ENCODE results near the gene RGR. TPM values are rescaled to one million over a fixed set of nuclear protein-coding genes. Genes with fewer than 3 reads are reported as not detected.

Gene RGR
- total RNA-seq, 2 experiments from 2014 or later: not detected

- Mint-ChIP-seq H3K4me3 (no peak overlapping the region), H3K4me1 (ENCODE audit: low read depth) (no peaks in the 10 kb centered on the region), H3K36me3 (ENCODE audit: low read depth) (no peaks in the 10 kb centered on the region), H3K9me3 (no peaks in the 10 kb centered on the region), H3K27me3 (ENCODE audit: low read depth) (no peaks in the 10 kb centered on the region), H3K27ac (no peak overlapping the region)
- CTCF ChIA-PET: interaction anchor here (0.6 to 4.7 kb wide), 21 partner anchors 10 to 346 kb away, joined by 3 to 48 read pairs (median 4); partner anchors contain the start of genes CDHR1 and GHITM
- DNase-seq: peak; percentile 86
- intact Hi-C loops (cut with micrococcal nuclease): loop anchor here (1.0 to 2.0 kb wide), 4 partner anchors 28 to 146 kb away; no protein-coding TSS in a partner anchor
Measured at GRCh38 chr10:84205049-84205852, 39.6 kb upstream of the RGR start.

- no peaks in the 10 kb centered on the region for H3K9me3 Mint-ChIP-seq
- no peak overlapping the region for H3K4me3 Mint-ChIP-seq
- H3K4me1 Mint-ChIP-seq (ENCODE audit: low read depth): no peaks in the 10 kb centered on the region
- DNase-seq: no peak
- no peaks in the 10 kb centered on the region for H3K36me3 Mint-ChIP-seq (ENCODE audit: low read depth)
- no peaks in the 10 kb centered on the region for H3K27me3 Mint-ChIP-seq (ENCODE audit: low read depth)
- CTCF ChIA-PET: interaction anchor here (0.6 to 4.7 kb wide), 17 partner anchors 11 to 345 kb away, joined by 3 to 48 read pairs (median 4); partner anchors contain the start of gene GHITM
- intact Hi-C loops (cut with micrococcal nuclease): loop anchor here (1.0 to 2.0 kb wide), 4 partner anchors 29 to 147 kb away; no protein-coding TSS in a partner anchor
- no peak overlapping the region for H3K27ac Mint-ChIP-seq
Measured at GRCh38 chr10:84205853-84206525, 38.9 kb upstream of the RGR start.

- Mint-ChIP-seq H3K4me1 (ENCODE audit: low read depth) (no peaks in the 10 kb centered on the region), H3K4me3 (no peak overlapping the region), H3K27ac (no peak overlapping the region), H3K36me3 (ENCODE audit: low read depth) (no peaks in the 10 kb centered on the region), H3K9me3 (no peaks in the 10 kb centered on the region), H3K27me3 (ENCODE audit: low read depth) (no peaks in the 10 kb centered on the region)
- no peak for DNase-seq
- CTCF ChIA-PET: interaction anchor here (0.6 to 2.6 kb wide), 5 partner anchors 9 to 202 kb away, joined by 3 to 17 read pairs (median 4); no protein-coding TSS in a partner anchor
- intact Hi-C loops (cut with micrococcal nuclease): no loop called here
Measured at GRCh38 chr10:84208023-84208422, 36.8 kb upstream of the RGR start.

- Mint-ChIP-seq H3K9me3 (no peaks in the 10 kb centered on the region), H3K4me3 (no peak overlapping the region), H3K36me3 (ENCODE audit: low read depth) (no peaks in the 10 kb centered on the region), H3K27me3 (ENCODE audit: low read depth) (no peaks in the 10 kb centered on the region), H3K4me1 (ENCODE audit: low read depth) (no peaks in the 10 kb centered on the region), H3K27ac (no peak overlapping the region)
- CTCF ChIA-PET: interaction anchor here (0.6 to 2.4 kb wide), 6 partner anchors 9 to 400 kb away, joined by 3 to 12 read pairs (median 6); partner anchors contain the start of gene CDHR1
- intact Hi-C loops (cut with micrococcal nuclease): no loop called here
- no peak for DNase-seq
Measured at GRCh38 chr10:84211566-84211965, 33.3 kb upstream of the RGR start.

- intact Hi-C loops (cut with micrococcal nuclease): no loop called here
- no peak for DNase-seq
- Mint-ChIP-seq H3K4me1 (ENCODE audit: low read depth) (no peaks in the 10 kb centered on the region), H3K36me3 (ENCODE audit: low read depth) (no peaks in the 10 kb centered on the region), H3K27ac (no peak overlapping the region), H3K9me3 (no peaks in the 10 kb centered on the region), H3K4me3 (no peak overlapping the region), H3K27me3 (ENCODE audit: low read depth) (no peaks in the 10 kb centered on the region)
- CTCF ChIA-PET: interaction anchor here (0.6 to 2.4 kb wide), 7 partner anchors 9 to 400 kb away, joined by 3 to 12 read pairs (median 6); partner anchors contain the start of gene CDHR1
Measured at GRCh38 chr10:84212014-84212413, 32.8 kb upstream of the RGR start.

GRCh38 chr10:84213076-84213475 is 31.8 kb upstream of the RGR start:
- no peaks in the 10 kb centered on the region for H3K9me3 Mint-ChIP-seq
- no peaks in the 10 kb centered on the region for H3K4me1 Mint-ChIP-seq (ENCODE audit: low read depth)
- intact Hi-C loops (cut with micrococcal nuclease): no loop called here
- DNase-seq: no peak
- CTCF ChIA-PET: interaction anchor here (0.6 to 1.9 kb wide), 4 partner anchors 10 to 281 kb away, joined by 3 to 8 read pairs (median 6); no protein-coding TSS in a partner anchor
- H3K36me3 Mint-ChIP-seq (ENCODE audit: low read depth): no peaks in the 10 kb centered on the region
- H3K4me3 Mint-ChIP-seq: no peak overlapping the region
- H3K27me3 Mint-ChIP-seq (ENCODE audit: low read depth): no peaks in the 10 kb centered on the region
- no peak overlapping the region for H3K27ac Mint-ChIP-seq

GRCh38 chr10:84214046-84214572 is 30.7 kb upstream of the RGR start:
- Mint-ChIP-seq H3K4me1 (ENCODE audit: low read depth) (no peaks in the 10 kb centered on the region), H3K9me3 (peaks cover under 1% of the 10 kb centered on the region), H3K4me3 (no peak overlapping the region), H3K27ac (no peak overlapping the region), H3K36me3 (ENCODE audit: low read depth) (no peaks in the 10 kb centered on the region), H3K27me3 (ENCODE audit: low read depth) (no peaks in the 10 kb centered on the region)
- intact Hi-C loops (cut with micrococcal nuclease): loop anchor here (1.0 kb wide), 1 partner anchor 66 kb away; no protein-coding TSS in a partner anchor
- CTCF ChIA-PET: interaction anchor here (0.6 to 1.5 kb wide), 7 partner anchors 10 to 339 kb away, joined by 3 to 5 read pairs (median 4); no protein-coding TSS in a partner anchor
- DNase-seq: no peak

GRCh38 chr10:84214612-84215235 is 30.1 kb upstream of the RGR start:
- Mint-ChIP-seq H3K27ac (no peak overlapping the region), H3K4me1 (ENCODE audit: low read depth) (no peaks in the 10 kb centered on the region), H3K9me3 (peaks cover 6% of the 10 kb centered on the region), H3K4me3 (no peak overlapping the region), H3K27me3 (ENCODE audit: low read depth) (no peaks in the 10 kb centered on the region), H3K36me3 (ENCODE audit: low read depth) (no peaks in the 10 kb centered on the region)
- intact Hi-C loops (cut with micrococcal nuclease): loop anchor here (1.0 kb wide), 1 partner anchor 66 kb away; no protein-coding TSS in a partner anchor
- peak; percentile 63 for DNase-seq
- CTCF ChIA-PET: interaction anchor here (0.6 to 2.2 kb wide), 11 partner anchors 11 to 101 kb away, joined by 3 to 8 read pairs (median 3); no protein-coding TSS in a partner anchor

GRCh38 chr10:84216834-84217233 is 28.0 kb upstream of the RGR start:
- Mint-ChIP-seq H3K36me3 (ENCODE audit: low read depth) (no peaks in the 10 kb centered on the region), H3K9me3 (peaks cover 6% of the 10 kb centered on the region), H3K27ac (no peak overlapping the region), H3K4me3 (no peak overlapping the region), H3K4me1 (ENCODE audit: low read depth) (no peaks in the 10 kb centered on the region), H3K27me3 (ENCODE audit: low read depth) (peaks cover 2% of the 10 kb centered on the region)
- intact Hi-C loops (cut with micrococcal nuclease): no loop called here
- CTCF ChIA-PET: interaction anchor here (1.1 to 2.2 kb wide), 5 partner anchors 8 to 20 kb away, joined by 3 to 8 read pairs (median 4); no protein-coding TSS in a partner anchor
- DNase-seq: no peak

- Mint-ChIP-seq H3K4me3 (no peak overlapping the region), H3K27me3 (ENCODE audit: low read depth) (peaks cover 5% of the 10 kb centered on the region), H3K36me3 (ENCODE audit: low read depth) (no peaks in the 10 kb centered on the region), H3K9me3 (peaks cover 6% of the 10 kb centered on the region), H3K27ac (no peak overlapping the region), H3K4me1 (ENCODE audit: low read depth) (no peaks in the 10 kb centered on the region)
- CTCF ChIA-PET: interaction anchor here (1.0 to 1.5 kb wide), 4 partner anchors 9 to 70 kb away, joined by 3 to 4 read pairs (median 3); no protein-coding TSS in a partner anchor
- no peak for DNase-seq
- intact Hi-C loops (cut with micrococcal nuclease): no loop called here
Measured at GRCh38 chr10:84217746-84218145, 27.1 kb upstream of the RGR start.

- intact Hi-C loops (cut with micrococcal nuclease): no loop called here
- Mint-ChIP-seq H3K4me3 (no peak overlapping the region), H3K27me3 (ENCODE audit: low read depth) (peaks cover 7% of the 10 kb centered on the region), H3K36me3 (ENCODE audit: low read depth) (no peaks in the 10 kb centered on the region), H3K4me1 (ENCODE audit: low read depth) (no peaks in the 10 kb centered on the region), H3K9me3 (peaks cover 6% of the 10 kb centered on the region), H3K27ac (no peak overlapping the region)
- no peak for DNase-seq
- CTCF ChIA-PET: interaction anchor here (0.5 to 1.1 kb wide), 2 partner anchors 11 to 131 kb away, joined by 3 read pairs; no protein-coding TSS in a partner anchor
Measured at GRCh38 chr10:84221916-84222315, 22.9 kb upstream of the RGR start.

Measured in activated naive CD4-positive, alpha-beta T cell treated with anti-CD3 and anti-CD28 coated beads for 36 hours (primary cell).